CD14-positive monocyte (primary cell): Measurements from ENCODE around the gene ACVR1B. TPM values are rescaled to one million over a fixed set of nuclear protein-coding genes. Genes with fewer than 3 reads are reported as not detected.

Source experiments
- DNase-seq, 3 donors: peaks; one replicate each; pipeline ENCODE4 v3.0.0-alpha.2; 2011 to 2022
- H2AFZ ChIP-seq: 2 replicates; pipeline ENCODE4 v1.6.0; 2012; ENCODE audit warnings: mild to moderate bottlenecking, low read depth, low read length, inconsistent platforms; ENCODE audit not compliant: insufficient read depth, poor library complexity, severe bottlenecking
- H3K27ac ChIP-seq, 2 donors: 1 replicate in 1 of 2; 2 replicates in 1 of 2; pipeline ENCODE4 v1.5.1; 2012 to 2013; ENCODE audit warnings: low read length in 2 of 2, control low read depth in 1 of 2, inconsistent platforms in 1 of 2, low read depth in 1 of 2, mild to moderate bottlenecking in 1 of 2
- H3K27me3 ChIP-seq, 2 donors: one replicate each; pipeline versions ENCODE4 v1.6.0 to v1.6.1; 2011 to 2013; ENCODE audit warnings: low read length in 2 of 2; ENCODE audit not compliant: control insufficient read depth in 2 of 2, insufficient read depth in 2 of 2
- H3K36me3 ChIP-seq, 2 donors: replicated peaks in 1 of 2; 1 replicate in 1 of 2; 2 replicates in 1 of 2; pipeline versions ENCODE4 v1.5.1 to v1.6.1; 2012 to 2013; ENCODE audit warnings: low read length in 2 of 2, control low read depth in 1 of 2, inconsistent platforms in 1 of 2, mild to moderate bottlenecking in 1 of 2; ENCODE audit not compliant: insufficient read depth in 2 of 2, control insufficient read depth in 1 of 2
- H3K4me1 ChIP-seq, 2 donors: 1 replicate in 1 of 2; 2 replicates in 1 of 2; pipeline versions ENCODE4 v1.5.1 to v1.6.1; 2012 to 2013; ENCODE audit warnings: low read length in 2 of 2, control low read depth in 1 of 2, inconsistent platforms in 1 of 2, mild to moderate bottlenecking in 1 of 2, moderate library complexity in 1 of 2; ENCODE audit not compliant: insufficient read depth in 2 of 2, control insufficient read depth in 1 of 2
- H3K4me2 ChIP-seq: replicated peaks from 2 replicates; pipeline ENCODE3; 2012; ENCODE audit warnings: low read length, moderate library complexity, mild to moderate bottlenecking; ENCODE audit not compliant: poor library complexity, severe bottlenecking; ENCODE audit errors: extremely low read depth
- H3K4me3 ChIP-seq, 3 experiments: fragments of 200-600 bp in 1 of 3; sonication (generic) in 1 of 3; replicated peaks in 1 of 3; 1 replicate in 2 of 3; 2 replicates in 1 of 3; pipeline ENCODE4 v1.5.1; 2011 to 2013; ENCODE audit warnings: low read length in 3 of 3, mild to moderate bottlenecking in 3 of 3, control low read depth in 2 of 3, low read depth in 2 of 3, inconsistent platforms in 1 of 3, moderate library complexity in 1 of 3
- H3K79me2 ChIP-seq: 2 replicates; pipeline ENCODE4 v1.6.0; 2012; ENCODE audit warnings: mild to moderate bottlenecking, control low read depth, inconsistent platforms, low read length, moderate library complexity; ENCODE audit not compliant: insufficient read depth
- H3K9ac ChIP-seq: 2 replicates; pipeline ENCODE4 v1.6.0; 2017; ENCODE audit warnings: low read length, mild to moderate bottlenecking; ENCODE audit not compliant: insufficient read depth, poor library complexity, severe bottlenecking
- H3K9me3 ChIP-seq, 2 donors: replicated peaks in 1 of 2; 1 replicate in 1 of 2; 2 replicates in 1 of 2; pipeline versions ENCODE4 v1.5.1 to v1.6.1; 2012 to 2013; ENCODE audit warnings: low read length in 2 of 2, control low read depth in 1 of 2; ENCODE audit not compliant: control insufficient read depth in 1 of 2, insufficient read depth in 1 of 2
- H4K20me1 ChIP-seq: 2 replicates; pipeline ENCODE4 v1.6.0; 2012; ENCODE audit warnings: mild to moderate bottlenecking, low read length, control low read depth, moderate library complexity; ENCODE audit not compliant: insufficient read depth
- H3K27ac Mint-ChIP-seq, 7 donors: one replicate each; pipeline ENCODE4 v1.8.0; 2020; ENCODE audit warnings: mild to moderate bottlenecking in 7 of 7, mixed read lengths in 7 of 7, moderate library complexity in 6 of 7, inconsistent platforms in 2 of 7
- H3K27me3 Mint-ChIP-seq, 3 donors: one replicate each; pipeline ENCODE4 v1.8.0; 2021 to 2022; ENCODE audit warnings: low read depth in 3 of 3, mild to moderate bottlenecking in 3 of 3, mixed read lengths in 3 of 3, moderate library complexity in 3 of 3, inconsistent platforms in 1 of 3
- H3K36me3 Mint-ChIP-seq, 2 donors: one replicate each; pipeline ENCODE4 v1.8.0; 2020; ENCODE audit warnings: mixed read lengths in 2 of 2, inconsistent platforms in 1 of 2, mild to moderate bottlenecking in 1 of 2
- H3K4me1 Mint-ChIP-seq: one replicate; pipeline ENCODE4 v1.8.0; 2020; ENCODE audit warnings: mild to moderate bottlenecking, mixed read lengths
- H3K4me3 Mint-ChIP-seq, 2 donors: one replicate each; pipeline ENCODE4 v1.8.0; 2020; ENCODE audit warnings: mild to moderate bottlenecking in 2 of 2, mixed read lengths in 2 of 2, moderate library complexity in 1 of 2
- H3K9me3 Mint-ChIP-seq, 7 donors: one replicate each; pipeline ENCODE4 v1.8.0; 2020 to 2022; ENCODE audit warnings: mixed read lengths in 7 of 7, mild to moderate bottlenecking in 6 of 7, moderate library complexity in 6 of 7, inconsistent platforms in 2 of 7
- CTCF ChIP-seq: fragments of 200-600 bp; IDR thresholded peaks from one replicate; pipeline ENCODE4 v1.8.0; 2022; ENCODE audit warnings: antibody characterized with exemption, mild to moderate bottlenecking
- WGBS: methylation state at CpG from one replicate; pipeline ENCODE4 v1.1.5; 2013; ENCODE audit warnings: missing lambda C conversion rate; ENCODE audit not compliant: insufficient coverage; 5-methylcytosine and 5-hydroxymethylcytosine counted together
- intact Hi-C, 2 donors: fragments of 100-400 bp; cut with micrococcal nuclease; formaldehyde crosslinking; loops; one replicate each; pipeline versions ENCODE4 v1.15.0 to v1.15.1; 2023
- polyA plus RNA-seq, 3 donors: library from polyadenylated mRNA; depleted of rRNA in 1 of 3; unstranded in 2 of 3; stranded (reverse) in 1 of 3; fragments of 300-500 nt in 2 of 3; fragments of >200 nt in 1 of 3; fragmentation: Illumina TruSeq in 2 of 3; gene quantifications; 1 replicate in 2 of 3; 2 replicates in 1 of 3; pipeline ENCODE4 v1.2.3, GENCODE V29; 2012 to 2021

The ACVR1B gene
- polyA plus RNA-seq, 3 donors = 1.8 to 18.5 (median 3.9) TPM

GRCh38 chr12:51925346-51926063, 26.0 kb upstream of the ACVR1B start:
- Histone ChIP-seq H3K9me3 (no peaks in the 10 kb centered on the region), H4K20me1 (no peaks in the 10 kb centered on the region), H3K79me2 (no peaks in the 10 kb centered on the region), H3K4me2 (no peak overlapping the region), H3K9ac (no peak overlapping the region), H3K27ac (no peak overlapping the region), H3K4me3 (no peak overlapping the region), H3K27me3 (no peaks in the 10 kb centered on the region), H3K36me3 (no peaks in the 10 kb centered on the region), H3K4me1 (peaks cover 21 to 25% of the 10 kb centered on the region in 2 donors), H2AFZ (no peak overlapping the region)
- Mint-ChIP-seq H3K27me3 (peaks cover 2 to 9% (median 5%) of the 10 kb centered on the region in 3 donors), H3K27ac (peak overlapping the region in 1 of 7 donors; percentile 18), H3K4me3 (no peak overlapping the region), H3K36me3 (peaks cover 2 to 6% of the 10 kb centered on the region in 2 donors), H3K4me1 (peaks cover 35% of the 10 kb centered on the region), H3K9me3 (peaks cover 0 to 3% (median 0%) of the 10 kb centered on the region in 7 donors)
- intact Hi-C loops = no loop called here
- WGBS = 20% methylated on average over 1 of the region's 3 CpGs
- no peak for TF ChIP-seq CTCF
- DNase-seq = no peak

- peaks cover 0 to 3% (median 0%) of the 10 kb centered on the region in 7 donors for H3K9me3 Mint-ChIP-seq
- Histone ChIP-seq H2AFZ (no peak overlapping the region), H3K27me3 (no peaks in the 10 kb centered on the region), H3K79me2 (no peaks in the 10 kb centered on the region), H3K9me3 (no peaks in the 10 kb centered on the region), H3K4me1 (peaks cover 21 to 25% of the 10 kb centered on the region in 2 donors), H3K4me3 (no peak overlapping the region), H3K36me3 (no peaks in the 10 kb centered on the region), H3K9ac (no peak overlapping the region), H3K27ac (no peak overlapping the region), H3K4me2 (no peak overlapping the region), H4K20me1 (no peaks in the 10 kb centered on the region)
- no peak for DNase-seq
- intact Hi-C loops = no loop called here
- H3K27me3 Mint-ChIP-seq = peaks cover 2 to 9% (median 5%) of the 10 kb centered on the region in 3 donors
- no peak for TF ChIP-seq CTCF
- H3K4me1 Mint-ChIP-seq = peaks cover 35% of the 10 kb centered on the region
- H3K4me3 Mint-ChIP-seq = no peak overlapping the region
- H3K27ac Mint-ChIP-seq = no peak overlapping the region
- WGBS = no CpG with 5 or more reads among the region's 8 CpGs
- H3K36me3 Mint-ChIP-seq = peaks cover 0 to 4% of the 10 kb centered on the region in 2 donors
These were observed 25.4 kb upstream of the ACVR1B start for GRCh38 chr12:51926064-51926632.
